HG03103 (cell line): ENCODE measurements around the gene MUC5AC.

Source experiments
- ATAC-seq: cut with Tn5 transposase; IDR thresholded peaks from one replicate; pipeline ENCODE4 v1.9.1; 2021; ENCODE audit warnings: low read depth; ENCODE audit not compliant: unreplicated experiment

The MUC5AC gene

DNA sequence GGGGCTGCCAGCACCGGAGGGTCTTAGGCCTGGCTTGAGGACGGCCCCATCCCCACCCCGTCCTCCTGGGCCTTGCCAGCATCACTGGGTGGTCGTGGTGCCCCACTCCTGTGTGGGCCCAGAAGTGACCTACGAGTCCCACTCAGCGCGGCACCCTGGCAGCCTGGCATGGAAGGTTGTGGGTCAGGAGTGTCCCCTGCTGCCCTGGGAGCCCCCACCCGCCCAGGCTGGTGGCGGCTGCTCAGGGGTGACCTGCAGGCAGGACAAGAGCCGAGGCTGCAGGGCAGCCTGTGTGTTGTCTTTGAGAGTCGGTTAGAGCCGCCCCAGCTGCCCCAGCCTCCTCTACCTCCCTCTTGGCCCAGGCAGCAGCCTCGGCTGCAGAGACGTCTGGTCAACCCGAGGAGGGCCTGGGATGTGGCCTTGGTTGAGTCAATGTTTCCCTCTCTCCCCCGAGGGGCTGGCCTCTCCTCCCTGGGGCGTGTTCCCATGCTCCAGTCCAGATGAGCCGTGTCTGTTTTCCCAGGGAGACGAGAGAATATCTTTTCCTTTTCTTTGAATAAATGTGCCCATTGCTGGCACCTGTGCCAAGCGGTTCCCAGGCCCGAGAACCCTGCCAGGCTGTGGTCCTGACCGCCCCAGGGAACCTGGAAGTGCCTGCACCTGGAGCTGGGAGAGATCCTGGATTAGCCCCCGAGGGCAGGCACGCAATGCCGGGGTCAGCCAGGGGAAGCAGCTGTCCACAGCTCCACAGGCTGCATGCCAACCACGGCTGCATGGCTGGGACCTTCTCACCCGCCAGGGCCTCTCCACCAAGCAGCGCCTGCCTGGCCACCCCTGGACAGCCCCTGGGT lies 35.7 kb upstream of the MUC5AC start:
- no peak for ATAC-seq

DNA sequence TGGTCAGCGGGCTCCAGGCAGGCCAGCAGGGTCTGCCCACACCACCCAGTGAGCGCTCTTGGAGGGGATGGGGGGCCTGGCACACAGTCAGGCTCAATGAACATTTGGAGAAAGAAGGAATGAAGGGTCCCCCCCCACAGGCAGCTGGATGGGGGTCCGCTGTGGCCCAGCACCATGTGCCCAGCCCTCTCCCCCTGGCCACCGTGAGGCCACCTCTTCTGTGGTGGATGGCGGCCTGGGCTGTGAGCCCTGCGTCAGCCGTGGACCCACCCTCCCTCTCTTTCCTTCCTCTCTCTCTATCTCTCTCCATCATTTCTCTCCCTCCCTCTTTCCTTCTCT lies 35.1 kb upstream of the MUC5AC start:
- no peak for ATAC-seq

GRCh38 chr11:1123970-1124369 lies 33.8 kb upstream of the MUC5AC start:
- ATAC-seq = no peak

- no peak for ATAC-seq
Observed at GRCh38 chr11:1125803-1126202, 31.9 kb upstream of the MUC5AC start.

DNA sequence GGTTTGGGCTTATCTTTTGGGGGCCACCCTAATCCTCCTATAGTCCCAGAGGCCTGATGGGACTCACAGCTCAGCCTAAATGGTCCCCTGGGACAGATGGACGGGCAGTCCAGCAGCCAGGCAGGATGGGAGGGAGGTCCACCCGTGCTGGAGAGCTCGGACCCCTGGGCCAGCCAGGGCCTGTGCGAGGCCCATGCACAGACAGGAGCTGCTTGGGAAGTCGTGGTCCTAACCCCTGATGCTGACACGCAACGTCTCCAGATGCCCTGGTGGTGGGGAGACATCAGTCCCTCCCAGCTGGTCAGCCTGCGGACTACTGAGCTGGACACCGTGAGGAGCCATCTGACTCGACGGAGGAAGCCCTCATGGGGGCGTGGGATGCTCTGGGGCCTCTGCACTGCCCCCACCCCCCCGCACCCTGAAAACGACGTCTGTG lies 31.2 kb upstream of the MUC5AC start:
- ATAC-seq = no peak

DNA sequence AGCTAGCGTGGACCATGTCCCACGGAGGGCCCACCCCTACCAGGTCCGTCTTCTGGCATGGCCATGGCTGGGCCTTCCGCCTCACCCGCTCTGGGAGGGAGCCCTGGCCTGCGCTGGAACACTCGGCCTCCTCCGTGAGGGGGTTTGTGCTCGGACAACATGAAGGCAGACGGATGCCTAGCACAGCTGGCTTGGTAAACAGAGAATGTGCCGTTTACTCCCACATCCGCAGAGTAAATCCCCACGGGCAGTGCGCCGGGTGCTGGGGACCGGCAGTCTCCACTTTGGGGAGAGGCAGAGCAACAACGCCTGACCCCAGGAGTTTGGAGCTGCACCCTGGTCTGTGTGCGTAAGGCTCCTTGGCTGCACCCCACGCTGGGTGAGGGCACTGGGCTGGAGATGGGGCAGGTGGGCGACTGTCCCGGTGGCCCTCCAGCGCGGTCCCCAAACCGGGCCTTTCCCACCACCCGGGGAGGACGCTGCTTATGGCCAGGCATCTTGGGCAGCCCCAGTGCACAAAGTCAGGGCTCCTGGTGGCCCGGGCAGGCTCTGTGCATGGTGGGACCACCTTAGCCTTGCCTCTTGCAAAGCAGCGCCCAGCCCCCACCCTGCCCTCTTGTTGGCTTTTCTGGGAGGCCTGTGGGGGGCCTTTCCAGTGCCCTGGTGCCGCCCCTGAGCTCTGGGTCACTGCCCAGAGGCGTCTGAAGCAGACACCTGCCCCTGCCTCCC lies 30.7 kb upstream of the MUC5AC start:
- ATAC-seq = no peak

GRCh38 chr11:1127664-1128162 lies 30.0 kb upstream of the MUC5AC start:
- no peak for ATAC-seq

GRCh38 chr11:1128311-1129142 lies 29.2 kb upstream of the MUC5AC start:
- no peak for ATAC-seq

DNA sequence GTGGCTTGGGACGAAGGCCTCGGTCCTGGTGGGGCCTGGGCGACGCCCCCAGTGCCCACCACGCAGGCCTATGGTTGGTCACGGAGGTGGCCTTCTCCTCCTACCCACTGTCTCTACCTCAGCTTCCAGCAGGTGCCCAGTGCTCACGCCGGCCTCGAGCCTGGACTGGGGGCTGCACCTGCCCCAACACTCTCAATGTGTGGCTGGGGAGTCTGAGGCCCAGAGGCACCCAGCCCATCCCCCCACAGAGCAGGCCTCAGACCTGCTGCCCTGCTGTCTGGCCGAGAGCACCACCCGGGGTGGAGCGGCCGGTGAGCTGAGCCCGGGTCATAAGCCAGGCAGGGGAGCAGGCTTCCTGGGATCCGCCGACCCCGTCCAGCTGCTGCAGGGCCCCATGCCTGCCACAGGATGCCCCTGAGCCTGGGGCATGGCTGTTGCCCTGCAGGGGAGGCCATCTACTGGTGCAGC lies 28.6 kb upstream of the MUC5AC start:
- no peak for ATAC-seq

DNA sequence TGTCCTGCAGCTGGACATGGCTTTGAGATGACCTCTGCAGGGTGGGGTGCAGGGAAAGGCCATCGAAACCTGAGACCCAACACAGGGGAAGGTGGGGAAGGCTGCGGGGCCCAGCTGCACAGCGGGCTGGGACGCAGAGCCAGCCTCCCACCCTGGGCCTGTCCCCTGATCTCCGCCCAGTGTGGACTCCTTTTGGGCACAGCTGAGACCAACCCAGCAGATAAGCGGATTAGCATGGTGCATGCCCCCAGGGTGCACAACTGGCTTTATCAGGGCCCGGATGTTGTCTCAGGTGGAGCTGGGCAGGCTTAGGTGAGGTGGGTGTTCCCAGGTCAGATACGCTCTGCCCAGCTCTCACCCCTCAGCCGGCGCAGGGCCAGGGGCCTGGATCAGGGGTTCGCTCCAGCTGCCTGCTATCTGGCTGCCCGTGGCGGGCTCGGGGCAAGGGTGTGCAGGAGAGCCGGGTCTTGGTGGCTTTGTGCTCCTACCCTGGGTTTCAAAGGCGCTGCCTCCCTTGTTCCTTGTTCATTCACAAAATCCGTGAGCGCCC lies 28.1 kb upstream of the MUC5AC start:
- ATAC-seq = no peak

DNA sequence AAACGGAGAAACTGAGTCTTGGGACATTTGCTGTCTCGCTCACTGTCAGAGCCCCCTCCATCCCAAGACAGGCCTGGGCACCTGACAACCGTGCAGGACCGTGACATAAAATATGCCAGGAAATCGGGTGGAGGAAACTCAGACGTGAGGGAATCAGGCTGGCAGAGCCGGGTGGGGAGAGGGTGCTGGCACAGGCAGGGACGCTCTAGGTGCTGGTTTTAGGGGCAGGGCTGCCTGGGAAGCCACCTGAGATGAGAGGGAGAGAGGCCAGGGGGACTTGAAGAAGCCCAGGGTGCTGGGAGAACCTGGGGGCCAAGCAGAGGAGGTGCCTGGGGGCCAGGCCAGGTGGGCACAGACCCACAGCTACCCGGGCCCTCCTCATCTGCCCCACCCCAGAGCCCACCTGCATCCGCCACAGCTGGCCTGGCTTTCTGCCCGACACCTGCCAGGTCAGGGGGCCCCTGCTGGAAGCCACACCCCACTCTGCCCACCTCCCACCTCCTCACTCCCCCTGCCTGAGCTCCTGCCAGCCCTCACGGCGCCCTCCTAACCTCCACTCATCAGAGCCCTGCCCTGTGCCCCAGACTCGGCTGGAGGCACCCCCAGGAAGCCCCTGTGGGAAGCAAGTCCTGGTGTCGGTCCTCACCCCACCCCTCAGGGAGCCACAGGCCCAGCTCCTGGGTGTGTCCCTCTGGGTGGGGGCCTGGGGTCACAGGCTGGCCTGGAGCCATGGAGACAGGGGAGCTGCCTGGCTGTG lies 27.3 kb upstream of the MUC5AC start:
- ATAC-seq = no peak

DNA sequence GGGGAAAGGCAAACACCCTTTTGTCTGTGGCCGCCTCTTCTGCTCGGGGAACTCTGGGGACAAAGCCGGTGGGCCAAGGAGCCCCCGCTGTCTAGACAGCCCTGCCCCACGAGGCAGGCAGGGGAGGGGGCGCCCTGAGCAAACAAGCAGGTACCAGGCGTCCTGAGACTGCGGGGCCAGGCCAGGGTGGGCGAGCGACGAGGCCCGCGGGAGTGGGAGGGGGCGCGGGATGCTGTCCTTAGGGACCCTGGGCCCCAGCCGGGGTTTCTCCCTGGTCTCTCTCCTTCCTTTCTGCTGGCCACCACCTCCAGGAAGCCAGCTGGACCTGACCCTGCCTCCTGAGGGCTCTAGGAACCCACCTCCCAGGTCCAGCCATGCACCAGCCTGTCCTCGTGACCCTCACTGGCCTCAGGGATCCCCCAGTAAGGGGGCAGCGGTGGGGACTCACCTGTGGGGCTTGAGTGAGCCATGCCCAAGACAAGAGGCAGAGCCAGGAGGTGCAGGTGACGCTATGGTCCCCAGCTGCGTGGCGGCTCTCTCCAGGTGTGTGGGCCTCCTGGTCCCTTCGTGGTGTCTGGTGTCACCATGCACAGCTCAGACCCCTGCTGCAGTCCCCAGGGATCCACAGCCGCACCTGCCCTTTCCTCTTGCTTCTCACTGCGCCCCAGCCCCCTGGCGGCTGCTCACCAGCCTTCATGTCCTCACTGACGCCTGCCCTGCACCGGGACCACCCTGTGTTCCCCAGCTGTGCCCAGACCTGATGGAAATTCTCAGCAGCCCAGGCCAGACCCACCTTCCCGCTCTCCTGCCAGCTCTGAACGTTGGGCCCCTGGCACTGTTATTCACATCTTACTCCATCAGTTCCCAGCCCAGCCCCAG lies 26.5 kb upstream of the MUC5AC start:
- no peak for ATAC-seq

DNA sequence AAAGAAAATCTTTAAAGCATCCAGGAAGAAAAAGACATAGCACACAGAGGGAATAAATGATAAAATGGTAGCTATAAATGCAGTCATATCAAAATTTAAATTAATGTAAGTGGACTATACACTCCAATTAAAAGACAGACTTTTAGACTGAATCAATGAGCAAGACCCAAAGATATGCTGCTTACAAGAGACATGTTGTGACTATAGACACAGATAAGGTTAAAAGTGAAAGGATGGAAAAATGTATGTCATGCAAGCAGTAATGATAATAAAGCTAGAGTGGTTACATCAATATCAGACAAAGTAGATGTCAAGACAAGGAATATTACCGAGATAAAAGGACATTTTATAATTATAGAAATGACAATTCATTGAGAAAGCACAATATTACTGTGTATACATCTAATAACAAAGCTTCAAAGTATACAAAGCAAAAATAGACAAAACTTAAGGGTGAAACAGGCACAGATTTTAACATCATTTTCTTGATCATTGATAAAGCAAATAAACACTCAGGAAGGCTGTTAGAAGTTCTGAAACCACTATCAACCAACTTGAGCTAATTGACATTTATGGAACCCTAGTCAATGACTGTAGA lies 22.8 kb upstream of the MUC5AC start:
- ATAC-seq = no peak

DNA sequence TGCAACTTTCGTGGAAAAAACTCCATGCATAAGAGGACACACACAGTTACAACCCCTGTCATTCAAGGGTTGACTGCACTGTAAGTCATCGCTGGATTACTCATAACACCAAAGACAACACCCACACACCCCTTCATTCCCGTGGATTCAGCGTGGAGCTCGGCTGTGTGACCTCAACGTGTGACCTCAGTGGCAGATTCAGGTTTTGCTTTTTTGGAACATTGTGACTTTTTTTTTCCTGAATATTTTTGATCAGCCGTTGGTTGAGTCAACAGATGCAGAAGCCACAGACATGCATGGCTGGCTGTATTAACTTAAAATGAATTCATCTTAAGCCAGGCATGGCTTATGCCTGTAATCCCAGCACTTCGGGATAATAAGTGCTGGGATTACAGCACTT lies 19.7 kb upstream of the MUC5AC start:
- no peak for ATAC-seq

GRCh38 chr11:1139441-1140083 lies 18.2 kb upstream of the MUC5AC start:
- no peak for ATAC-seq

DNA sequence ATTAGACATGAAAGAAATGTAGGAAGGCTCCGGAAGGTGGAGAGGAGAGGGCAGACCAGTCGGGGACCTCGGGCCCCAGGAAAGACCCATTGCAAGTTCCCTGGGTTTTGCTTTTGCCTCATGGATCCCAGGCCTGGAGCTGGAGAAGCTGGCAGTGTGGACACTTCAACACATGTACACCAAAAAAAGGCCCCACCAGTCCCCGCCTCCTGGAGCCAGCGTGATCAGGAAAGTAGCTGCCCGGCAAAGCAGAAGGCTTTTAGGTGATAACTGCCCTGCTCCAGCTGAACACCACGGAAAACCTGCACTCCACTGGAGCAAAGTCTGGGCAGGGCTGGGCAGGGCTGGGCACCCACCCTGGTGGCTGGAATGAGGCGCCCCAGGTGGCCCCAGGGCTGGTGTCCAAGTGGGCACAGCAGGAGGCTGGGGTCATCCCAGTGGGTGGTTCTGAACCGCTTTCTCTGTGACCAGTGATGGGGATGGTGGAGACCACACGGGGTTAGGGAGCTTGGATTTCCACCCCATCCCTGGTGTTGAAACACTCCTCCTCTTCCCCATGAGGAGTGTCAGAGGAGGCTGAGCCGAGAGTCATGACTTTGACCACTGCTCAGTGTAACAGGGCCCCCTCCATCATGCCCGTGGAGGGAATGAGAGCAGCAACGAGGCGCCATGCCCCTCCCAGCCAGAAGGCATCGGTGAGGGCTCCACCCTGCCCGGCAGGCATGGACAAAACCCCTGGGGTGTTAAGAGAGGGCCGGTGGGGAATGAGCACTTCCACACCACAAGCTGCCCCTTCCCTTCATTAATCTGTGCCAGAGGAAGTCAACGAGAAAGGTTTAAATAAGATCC lies 16.9 kb upstream of the MUC5AC start:
- no peak for ATAC-seq

DNA sequence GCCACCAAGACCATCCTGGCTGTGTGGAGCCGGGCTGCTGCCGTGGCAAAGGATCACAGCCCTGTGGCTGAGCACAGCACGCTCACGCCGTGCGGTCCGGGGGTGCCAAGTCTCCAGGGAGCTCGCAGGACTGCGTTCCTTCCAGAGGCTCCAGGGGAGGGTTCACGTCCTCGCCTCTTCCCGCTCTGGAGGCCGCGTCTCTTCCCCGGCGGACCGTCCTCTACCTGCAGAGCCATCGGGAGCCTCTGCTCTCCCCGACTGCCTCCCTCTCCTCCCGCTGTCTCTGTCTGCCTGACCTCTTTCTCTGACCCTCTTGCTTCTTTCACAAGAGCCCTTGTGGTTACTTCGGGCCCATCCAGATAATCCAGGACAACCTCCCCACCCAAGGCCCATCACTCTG lies 11.4 kb upstream of the MUC5AC start:
- ATAC-seq = no peak
